Fibroblast of peridontal ligament (primary cell): ENCODE results near the gene TPM2.
"Not testable (repeated sequence)": the region's sequence is repeated elsewhere in the genome, so short reads cannot be mapped to it uniquely, and the experiment has no call there.

Experiments used
- DNase-seq: peaks from one replicate; pipeline ENCODE4 v3.0.0-alpha.2; 2010; ENCODE audit errors: extremely low read depth

TPM2 gene

DNA sequence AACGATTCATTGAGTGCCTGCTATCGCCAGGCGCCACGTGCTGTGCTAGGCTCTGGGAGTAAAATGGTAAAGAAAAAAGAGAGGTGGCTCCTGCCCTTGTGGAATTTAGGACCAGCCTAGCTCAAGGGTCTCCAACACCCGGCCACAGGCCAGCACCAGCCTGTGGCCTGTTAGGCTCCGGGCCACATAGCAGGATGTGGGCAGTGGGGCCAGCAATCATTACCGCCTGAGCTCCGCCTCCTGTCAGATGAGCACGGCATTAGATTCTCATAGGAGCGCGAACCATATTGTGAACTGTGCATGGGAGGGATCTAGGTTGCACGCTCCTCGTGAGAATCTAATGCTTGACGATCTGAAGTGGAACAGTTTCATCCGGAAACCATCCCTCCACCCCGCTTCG lies 33.4 kb downstream of the TPM2 start:
- no peak for DNase-seq

DNA sequence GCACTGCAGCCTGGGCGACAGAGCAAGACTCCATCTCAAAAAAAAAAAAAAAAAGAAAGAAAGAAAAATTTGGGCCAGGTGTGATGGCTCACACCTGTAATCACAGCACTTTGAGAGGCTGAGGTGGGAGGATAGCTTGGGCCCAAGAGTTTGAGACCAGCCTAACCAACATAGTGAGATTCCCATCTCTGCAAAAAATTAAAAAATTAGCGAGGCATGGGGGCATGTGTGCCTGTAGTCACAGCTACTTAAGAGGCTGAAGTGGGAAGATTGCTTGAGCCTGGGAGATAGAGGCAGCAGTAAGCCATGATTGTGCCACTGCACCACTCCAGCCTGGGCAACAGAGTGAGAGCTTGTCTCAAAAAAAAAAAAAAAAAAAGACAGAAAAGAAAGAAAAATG lies 36.1 kb downstream of the TPM2 start:
- no peak for DNase-seq

DNA sequence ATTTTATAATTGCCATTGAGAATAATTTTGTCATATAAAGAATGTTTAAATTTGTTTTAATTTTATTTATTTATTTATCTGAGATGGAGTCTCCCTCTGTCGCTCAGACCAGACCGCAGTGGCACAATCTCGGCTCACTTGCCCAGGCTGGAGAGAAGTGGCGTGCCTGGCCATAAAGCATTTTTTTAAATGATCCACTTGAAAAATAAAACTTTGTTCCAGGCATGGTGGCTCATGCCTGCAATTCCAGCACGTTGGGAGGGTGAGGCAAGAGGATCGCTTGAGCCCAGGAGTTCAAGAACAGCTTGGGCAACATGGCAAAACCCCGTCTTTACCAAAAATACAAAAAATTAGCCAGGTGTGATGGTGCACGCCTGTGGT lies 36.9 kb downstream of the TPM2 start:
- no peak for DNase-seq

DNA sequence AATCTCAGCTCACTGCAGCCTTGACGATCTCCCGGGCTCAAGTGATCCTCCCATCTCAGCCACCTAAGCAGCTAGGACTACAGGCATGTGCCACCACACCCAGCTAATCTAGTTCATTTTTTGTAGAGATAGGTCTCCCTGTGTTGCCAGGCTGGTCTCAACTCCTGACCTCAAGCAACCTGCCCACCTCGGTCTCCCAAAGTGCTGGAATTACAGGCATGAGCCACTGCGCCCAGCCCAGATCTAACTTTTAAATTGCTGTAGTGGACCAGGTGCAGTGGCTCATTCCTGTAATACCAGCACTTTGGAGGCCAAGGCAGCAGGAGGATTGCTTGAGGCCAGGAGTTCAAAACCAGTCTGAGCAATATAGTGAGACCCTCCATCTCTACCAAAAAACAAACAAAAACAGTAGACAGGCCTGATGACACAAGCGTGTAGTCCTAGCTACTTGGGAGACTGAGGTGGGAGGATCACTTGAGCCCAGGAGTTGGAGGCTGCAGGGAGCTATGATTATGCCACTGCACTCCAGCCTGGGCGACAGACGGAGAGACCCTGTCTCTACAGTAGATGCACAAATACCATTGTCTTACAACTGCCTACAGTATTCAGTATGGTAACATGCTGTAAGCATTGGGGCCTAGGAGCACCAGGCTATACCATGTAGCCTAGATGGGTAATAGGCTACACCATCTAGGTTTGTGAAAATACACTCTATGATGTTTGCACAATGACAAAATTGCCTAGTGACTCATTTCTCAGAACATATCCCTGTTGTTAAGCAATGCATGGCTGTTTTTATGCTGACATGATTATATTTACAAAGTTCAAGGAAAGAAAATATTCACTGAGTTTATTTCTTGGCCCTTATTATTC lies 37.5 kb downstream of the TPM2 start:
- DNase-seq, result peak; percentile 82

DNA sequence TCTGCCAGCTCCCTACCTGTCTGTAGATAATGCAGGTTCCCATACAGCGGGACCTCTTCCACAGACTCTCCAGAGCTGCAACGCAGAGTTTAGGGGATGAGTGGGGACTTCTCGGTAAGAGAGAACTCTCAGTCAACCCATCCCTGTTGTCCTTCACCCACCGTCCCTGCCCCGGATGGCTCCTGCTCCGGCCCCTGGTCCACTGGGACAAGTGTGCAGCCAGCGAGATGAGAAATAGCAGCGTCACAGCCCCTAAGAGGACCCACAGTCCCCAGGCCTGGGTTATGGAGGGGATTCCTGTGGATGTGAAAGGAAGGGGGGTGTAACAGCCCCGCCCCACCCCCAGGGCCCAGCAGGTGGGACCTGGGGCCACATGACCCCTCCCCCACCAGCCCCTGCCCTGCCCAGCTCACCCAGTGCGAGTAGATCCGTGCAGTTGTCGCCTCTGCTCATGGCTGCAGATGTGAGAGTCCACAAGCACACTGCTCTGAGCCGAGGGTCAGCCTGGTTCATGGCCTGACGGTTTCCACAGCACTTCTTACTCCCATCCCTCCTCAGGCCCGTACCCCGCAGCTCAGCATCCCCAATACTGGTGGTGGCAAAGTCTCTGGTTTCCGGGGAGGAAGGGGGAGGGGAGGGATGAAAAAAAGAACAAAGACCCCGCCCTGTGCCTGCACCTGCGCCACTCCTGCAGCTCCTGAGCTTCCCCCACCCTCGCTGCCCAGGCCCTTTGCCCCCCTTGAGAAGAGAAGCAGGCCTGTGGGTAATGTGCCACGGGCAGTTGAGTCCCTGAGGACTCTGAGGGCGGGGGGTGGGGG lies 39.2 kb downstream of the TPM2 start, which contains the start of gene SIT1:
Gene SIT1, minus strand, starts transcription at position 591 of the 818 bp plus-strand sequence. Its CDS starts 78 bp downstream, at position 513.
- no peak for DNase-seq

DNA sequence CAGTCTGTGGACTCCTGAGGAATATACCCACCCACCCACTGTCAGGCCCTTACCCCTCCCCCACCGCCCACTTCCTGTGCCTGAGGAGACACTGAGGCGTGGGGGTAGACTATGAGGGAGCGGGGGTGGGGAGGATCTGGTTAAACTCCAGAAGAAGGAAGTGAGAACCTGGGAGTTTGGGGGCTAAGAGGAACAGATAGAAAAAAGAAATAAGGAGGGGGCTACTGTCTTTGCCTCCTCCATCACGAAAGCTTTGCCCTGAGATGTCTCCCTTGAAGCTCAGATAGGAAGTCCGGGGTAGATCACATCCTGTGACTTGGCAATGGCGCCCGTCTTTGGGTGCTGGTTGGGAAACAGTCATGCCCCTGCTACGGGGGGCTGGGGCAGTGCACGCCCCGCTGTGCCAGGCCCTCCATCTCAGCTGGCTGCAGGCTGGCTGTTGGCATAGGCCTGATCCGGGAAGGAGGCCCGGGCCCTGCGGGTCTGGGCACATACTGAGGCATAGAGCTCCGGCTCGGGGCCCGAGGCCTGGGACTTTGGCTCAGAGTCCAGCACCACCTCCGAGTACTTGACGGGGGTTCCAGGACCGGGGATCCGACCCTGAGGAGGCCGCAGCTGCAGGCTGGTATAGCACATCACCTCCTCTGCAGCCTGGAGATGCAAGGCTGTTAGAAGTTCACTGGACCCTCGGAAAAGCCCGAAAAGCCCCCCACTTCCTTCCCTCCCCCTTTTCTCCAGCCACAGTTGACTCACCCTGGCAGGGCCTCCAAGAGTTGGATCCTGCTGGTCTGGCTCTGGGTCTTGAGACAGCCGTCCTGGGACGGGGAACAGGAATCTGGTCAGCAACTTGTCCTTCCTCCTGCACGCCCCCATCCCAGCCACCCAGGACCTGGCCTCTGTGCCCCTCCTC lies 40.0 kb downstream of the TPM2 start:
- DNase-seq, result no peak

DNA sequence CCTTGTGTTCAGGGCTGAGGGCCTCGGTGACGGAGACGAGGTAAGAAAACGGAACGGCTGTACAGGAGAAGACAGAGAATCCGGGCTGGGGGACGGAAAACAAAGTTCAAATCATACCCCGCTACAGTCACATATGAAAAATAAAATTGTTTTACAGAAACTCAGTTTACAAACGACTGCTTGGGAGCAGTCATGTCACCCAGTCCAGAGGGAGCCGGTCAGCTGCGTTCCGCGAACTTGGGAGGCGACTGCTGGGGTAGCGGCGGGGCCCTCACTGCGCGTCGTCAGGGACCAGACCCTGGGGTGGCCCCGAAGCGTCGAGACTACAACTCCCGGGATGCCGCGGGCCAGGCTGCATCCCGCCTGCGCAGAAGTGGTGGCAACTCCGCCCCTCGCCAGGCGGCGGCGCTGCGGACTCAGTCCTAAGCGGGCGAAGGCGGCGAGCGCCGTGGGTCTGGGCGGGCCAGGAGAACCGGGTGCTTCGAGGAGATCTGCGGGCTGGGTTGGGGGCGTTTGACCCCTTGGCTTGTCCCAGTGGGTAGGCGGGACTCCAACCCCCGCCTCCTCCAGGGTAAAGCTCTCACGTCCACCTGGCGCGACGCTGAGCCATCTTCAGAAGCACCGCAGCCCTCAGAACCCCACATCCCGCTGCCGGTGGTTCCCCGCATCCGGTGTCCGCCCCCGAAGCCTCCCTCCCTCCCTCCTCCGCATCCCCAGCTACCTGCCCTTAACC lies 43.0 kb downstream of the TPM2 start:
- DNase-seq, result peak; percentile 83

DNA sequence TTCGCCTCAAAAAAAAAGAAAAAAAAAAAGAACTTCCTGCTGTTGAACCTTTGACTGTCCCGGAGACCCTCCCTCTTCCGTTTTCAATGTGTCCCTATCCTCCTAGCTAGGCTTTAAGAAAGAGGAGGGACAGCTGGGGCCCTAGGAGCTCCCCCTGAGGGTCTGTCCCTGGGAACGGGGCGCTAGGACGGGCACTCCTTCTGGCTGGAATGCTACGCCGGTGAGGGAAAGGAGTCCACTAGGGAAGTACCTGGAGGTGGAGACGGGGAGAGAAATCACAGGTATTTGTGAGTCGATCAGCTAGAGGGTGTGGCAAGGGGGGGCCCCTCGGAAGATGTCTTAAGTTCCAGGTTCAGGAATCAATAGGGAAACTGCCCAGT lies 43.6 kb downstream of the TPM2 start:
- no peak for DNase-seq

DNA sequence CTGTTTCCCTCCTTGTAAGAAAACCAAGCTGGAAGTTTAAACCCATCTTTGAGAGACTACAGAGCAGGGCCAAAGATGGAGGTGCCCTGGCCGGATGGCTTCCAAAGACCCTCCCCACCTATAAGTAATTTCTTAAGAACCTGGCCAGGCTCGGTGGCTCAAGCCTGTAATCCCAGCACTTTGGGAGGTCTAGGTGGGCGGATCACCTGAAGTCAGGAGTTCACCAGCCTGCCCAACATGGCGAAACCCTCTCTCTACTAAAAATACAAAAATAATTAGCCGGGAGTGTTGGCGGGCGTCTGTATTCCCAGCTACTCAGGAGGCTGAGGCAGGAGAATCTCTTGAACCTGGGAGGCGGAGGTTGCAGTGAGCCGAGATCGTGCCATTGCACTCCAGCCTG lies 44.0 kb downstream of the TPM2 start:
- not testable (repeated sequence) for DNase-seq

DNA sequence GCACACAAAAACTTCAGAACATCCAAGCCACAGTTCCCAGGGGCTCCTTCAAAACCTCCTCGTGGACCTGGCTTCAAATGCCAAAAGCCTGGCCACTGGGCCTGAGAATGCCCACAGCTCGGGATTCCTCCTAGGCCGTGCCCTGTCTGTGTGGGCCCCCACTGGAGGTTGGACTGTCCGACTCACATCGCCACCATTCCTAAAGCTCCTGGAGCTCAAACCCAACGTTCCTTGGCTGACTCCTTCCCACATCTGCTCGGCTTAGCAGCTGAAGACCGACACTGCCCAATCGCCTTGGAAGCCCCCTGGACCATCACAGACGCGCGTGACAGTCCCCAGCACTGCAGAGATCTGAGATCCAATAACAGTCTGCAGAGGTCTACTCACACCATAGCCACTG lies 46.7 kb downstream of the TPM2 start:
- DNase-seq, result no peak

DNA sequence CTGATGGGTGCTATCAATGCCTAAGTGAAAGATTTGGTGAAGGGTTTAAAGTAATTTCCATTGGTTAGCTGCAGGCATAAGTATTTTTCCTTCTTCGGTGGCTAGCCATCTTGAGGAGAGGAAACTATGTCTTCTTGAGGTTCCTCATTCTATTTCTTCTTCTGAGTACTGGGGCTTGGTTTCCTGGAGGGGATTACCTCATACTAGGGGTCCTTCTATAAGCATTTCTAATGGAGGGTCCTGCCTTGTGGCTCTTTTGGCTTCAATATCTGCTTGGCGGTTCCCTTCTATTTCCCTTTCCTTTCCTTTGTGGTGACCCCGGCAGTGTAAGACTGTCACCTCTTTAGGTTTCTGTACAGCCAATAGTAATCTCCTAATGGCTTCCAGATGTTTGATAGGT lies 48.2 kb downstream of the TPM2 start:
- DNase-seq, result not testable (repeated sequence)

DNA sequence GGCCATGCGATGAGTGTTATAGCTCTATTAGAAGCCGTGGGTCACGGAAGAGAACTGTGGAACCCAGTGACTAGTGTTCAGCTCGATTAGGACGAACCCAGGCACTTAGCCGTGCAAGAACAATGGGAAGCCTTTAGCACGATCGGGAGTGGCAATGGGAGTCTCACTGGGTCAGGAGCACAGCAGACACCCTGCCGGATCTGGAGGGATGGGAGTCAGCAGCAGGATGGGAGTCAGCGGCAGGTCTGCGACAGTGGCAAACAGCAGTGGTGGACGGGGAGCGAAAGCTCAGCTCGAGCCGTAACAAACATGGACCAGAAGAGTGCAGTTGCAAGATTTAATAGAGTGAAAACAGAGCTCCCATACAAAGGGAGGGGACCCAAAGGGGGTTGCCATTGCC lies 49.3 kb downstream of the TPM2 start:
- DNase-seq, result not testable (repeated sequence)

DNA sequence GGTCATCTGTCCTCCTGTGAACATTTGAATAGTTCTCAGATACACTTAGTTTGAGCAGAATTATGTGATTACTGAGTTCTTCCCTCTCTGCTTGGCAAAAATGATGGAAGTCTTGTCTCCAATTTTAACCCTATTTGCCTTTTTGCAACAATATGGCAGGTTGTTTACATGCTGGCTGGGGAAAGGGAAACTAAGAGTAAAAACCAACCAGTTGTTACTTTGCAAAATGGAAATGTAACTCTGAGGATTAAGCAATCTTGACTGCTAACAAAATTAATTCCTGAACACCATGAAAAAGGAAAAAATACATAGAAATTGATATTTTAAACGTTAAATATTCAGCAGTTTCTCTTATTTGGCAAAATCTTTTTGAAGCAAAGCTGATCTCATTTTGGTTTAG lies 50.1 kb downstream of the TPM2 start:
- DNase-seq, result no peak

DNA sequence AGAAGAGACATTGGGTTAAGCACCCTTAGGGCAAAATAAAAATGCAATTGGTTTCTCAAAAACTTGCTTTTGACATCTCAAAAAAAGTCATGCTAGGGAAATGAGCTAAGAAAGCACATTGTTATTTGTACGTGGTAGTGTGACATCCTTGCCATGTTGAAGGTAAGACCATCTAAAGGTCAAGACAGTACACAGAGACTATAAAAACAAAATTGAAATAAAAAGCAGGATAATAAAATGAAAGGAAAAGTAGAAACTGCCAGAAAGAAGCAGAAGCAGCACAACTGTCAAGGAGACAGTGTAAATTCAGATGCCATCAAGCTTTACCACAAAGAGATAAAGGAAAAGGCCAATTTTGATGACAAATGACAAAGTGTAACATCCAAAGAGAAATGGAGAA lies 50.5 kb downstream of the TPM2 start:
- not testable (repeated sequence) for DNase-seq

DNA sequence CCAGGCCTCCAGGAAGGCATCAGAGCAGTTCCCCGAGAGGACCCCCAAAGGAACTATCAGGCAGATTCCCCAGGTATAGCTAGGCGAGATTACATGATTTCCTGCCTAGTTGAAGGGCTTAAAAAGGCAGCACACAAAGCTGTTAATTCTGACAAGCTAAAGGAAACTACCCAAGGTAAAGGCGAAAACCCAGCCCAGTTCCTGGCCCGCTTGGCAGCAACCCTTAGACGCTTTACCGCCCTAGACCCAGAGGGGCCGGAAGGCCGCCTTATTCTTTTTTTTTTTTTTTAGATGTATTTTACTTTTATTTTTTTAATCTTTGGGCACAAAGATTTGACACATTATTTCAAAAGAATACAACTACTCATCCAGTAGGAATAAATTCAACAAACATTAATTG lies 51.0 kb downstream of the TPM2 start:
- DNase-seq, result not testable (repeated sequence)

DNA sequence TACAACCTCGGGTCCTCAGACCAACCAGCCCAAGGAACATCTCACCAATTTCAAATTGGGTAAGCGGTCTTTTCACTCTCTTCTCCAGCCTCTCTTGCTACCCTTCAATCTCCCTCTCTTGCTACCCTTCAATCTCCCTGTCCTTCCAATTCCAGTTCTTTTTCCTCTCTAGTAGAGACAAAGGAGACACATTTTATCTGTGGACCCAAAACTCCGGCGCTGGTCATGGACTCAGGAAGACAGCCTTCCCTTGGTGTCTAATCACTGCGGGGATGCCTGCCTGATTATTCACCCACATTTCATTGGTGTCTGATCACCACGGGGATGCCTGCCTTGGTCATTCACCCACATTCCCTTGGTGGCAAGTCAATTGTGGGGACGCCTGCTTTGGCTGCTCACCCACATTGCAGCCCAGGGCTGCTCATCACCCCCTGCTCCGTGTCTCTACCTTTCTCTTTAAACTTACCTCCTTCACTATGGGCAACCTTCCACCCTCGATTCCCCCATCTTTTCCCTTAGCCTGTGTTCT lies 52.2 kb downstream of the TPM2 start:
- DNase-seq, result not testable (repeated sequence)

DNA sequence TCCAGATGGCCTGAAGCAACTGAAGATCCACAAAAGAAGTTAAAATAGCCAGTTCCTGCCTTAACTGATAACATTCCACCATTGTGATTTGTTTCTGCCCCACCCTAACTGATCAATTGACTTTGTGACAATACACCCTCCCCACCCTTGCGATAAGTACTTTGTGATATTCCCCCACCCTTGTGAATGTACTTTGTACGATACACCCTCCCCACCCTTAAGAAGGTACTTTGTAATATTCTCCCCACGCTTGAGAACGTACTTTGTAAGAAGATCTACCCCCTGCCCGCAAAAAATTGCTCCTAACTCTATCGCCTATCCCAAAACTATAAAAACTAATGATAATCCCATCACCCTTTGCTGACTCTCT lies 52.9 kb downstream of the TPM2 start:
- not testable (repeated sequence) for DNase-seq

DNA sequence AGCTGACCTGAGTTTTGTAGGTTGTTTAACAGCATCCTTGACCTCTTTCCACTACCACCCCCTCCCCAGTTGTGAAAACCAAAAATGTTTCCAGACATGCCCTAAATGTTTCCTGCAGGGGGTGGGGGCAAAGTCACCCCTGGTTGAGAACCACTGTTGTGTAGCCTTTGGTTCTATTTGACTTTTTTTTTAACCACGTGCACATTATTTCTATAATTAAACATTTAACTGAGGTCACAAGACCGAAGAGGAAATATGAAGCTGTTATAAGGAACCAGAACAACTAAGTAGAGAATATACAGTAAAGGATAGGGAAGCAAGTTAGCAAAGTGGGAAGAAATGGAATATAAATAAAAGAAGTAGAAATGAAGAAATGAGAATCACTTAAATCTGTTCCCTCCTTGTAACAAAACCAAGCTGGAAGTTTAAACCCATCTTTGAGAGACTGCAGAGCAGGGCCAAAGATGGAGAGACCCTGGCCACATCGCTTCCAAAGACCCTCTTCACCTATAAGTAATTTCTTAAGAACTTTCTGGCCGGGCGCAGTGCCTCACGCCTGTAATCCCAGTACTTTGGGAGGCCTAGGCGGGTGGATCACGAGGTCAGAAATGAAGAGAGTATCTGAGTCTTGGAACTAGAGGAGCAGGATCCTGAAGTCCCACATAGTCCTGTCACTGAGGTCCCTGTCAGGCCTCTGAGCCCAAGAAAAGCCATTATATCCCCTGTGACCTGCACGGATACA lies 53.4 kb downstream of the TPM2 start:
- no peak for DNase-seq

DNA sequence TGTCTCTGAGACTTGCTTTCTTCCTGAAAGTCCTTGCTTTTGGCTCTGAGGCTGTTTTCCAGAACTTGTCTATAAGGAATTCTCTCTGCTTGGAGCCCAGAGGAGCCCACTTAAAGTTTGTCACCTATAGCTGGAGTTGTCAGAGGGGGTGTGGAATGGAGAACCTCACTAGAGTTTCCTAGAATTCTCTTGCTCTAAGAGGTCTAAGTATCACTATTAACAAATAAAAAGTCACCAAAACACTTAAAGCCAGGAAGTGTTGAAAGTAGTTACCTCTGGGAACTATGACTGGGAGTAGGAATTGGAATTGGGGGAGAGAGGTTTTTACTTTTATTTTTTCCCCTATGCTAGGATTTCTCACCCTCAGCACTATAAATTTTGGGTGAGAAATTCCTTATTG lies 54.0 kb downstream of the TPM2 start:
- DNase-seq, result no peak
